ENCODE measurements around the gene COL15A1.

COL15A1 gene

GRCh38 chr9:98974106-98974505 lies 30.4 kb downstream of the COL15A1 start:
- no peak for DNase-seq

GRCh38 chr9:98974554-98974953 lies 30.8 kb downstream of the COL15A1 start:
- no peak for DNase-seq

- DNase-seq, result peak; percentile 64
Observed at GRCh38 chr9:98974994-98975712, 31.4 kb downstream of the COL15A1 start.

GRCh38 chr9:98975838-98976237 lies 32.1 kb downstream of the COL15A1 start:
- DNase-seq, result no peak

- no peak for DNase-seq
Observed at GRCh38 chr9:98977246-98977714, 33.6 kb downstream of the COL15A1 start.

GRCh38 chr9:98977813-98978212 lies 34.1 kb downstream of the COL15A1 start:
- DNase-seq, result no peak

GRCh38 chr9:98978231-98978681 lies 34.5 kb downstream of the COL15A1 start:
- no peak for DNase-seq

- no peak for DNase-seq
Observed at GRCh38 chr9:98980291-98980690, 36.6 kb downstream of the COL15A1 start.

- DNase-seq, result peak; percentile 66
Observed at GRCh38 chr9:98983295-98984268, 39.9 kb downstream of the COL15A1 start.

- DNase-seq, result no peak
Observed at GRCh38 chr9:98985596-98985995, 41.9 kb downstream of the COL15A1 start.

GRCh38 chr9:98986866-98987651 lies 43.4 kb downstream of the COL15A1 start:
- DNase-seq, result no peak

GRCh38 chr9:98989036-98990000 lies 45.6 kb downstream of the COL15A1 start:
- DNase-seq, result peak; percentile 87

- no peak for DNase-seq
Observed at GRCh38 chr9:98990181-98990870, 46.6 kb downstream of the COL15A1 start.

- DNase-seq, result no peak
Observed at GRCh38 chr9:98992107-98992884, 48.6 kb downstream of the COL15A1 start.

GRCh38 chr9:98992885-98993569 lies 49.3 kb downstream of the COL15A1 start:
- no peak for DNase-seq

- DNase-seq, result no peak
Observed at GRCh38 chr9:98993570-98993945, 49.9 kb downstream of the COL15A1 start.

- DNase-seq, result no peak
Observed at GRCh38 chr9:98994172-98995058, 50.7 kb downstream of the COL15A1 start.

GRCh38 chr9:98995059-98995671 lies 51.5 kb downstream of the COL15A1 start:
- no peak for DNase-seq

Data from T1000 (cell line).